ENCODE results near the gene CDC42BPB.

- TF ChIP-seq CTCF (IDR thresholded peaks at IDR 0.05) = no peak
- TF ChIP-seq ETV6 (CRISPR knock-in tag; IDR thresholded peaks at IDR 0.05) = no peak
- TF ChIP-seq ZBTB43 (CRISPR knock-in tag; IDR thresholded peaks at IDR 0.05) = no peak
- no peak for TF ChIP-seq GTF2I (CRISPR knock-in tag; conservative IDR thresholded peaks at IDR 0.05)
- no peak for TF ChIP-seq CREB1 (CRISPR knock-in tag; IDR thresholded peaks at IDR 0.05)
- no peak for TF ChIP-seq ATF6 (CRISPR knock-in tag; IDR thresholded peaks at IDR 0.05)
- no peak for TF ChIP-seq ZNF121 (CRISPR knock-in tag; IDR thresholded peaks at IDR 0.05)
- TF ChIP-seq, protein P1, sequence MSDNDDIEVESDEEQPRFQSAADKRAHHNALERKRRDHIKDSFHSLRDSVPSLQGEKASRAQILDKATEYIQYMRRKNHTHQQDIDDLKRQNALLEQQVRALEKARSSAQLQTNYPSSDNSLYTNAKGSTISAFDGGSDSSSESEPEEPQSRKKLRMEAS (CRISPR knock-in tag; IDR thresholded peaks at IDR 0.05) = no peak
- no peak for TF ChIP-seq ARID4B (CRISPR knock-in tag; IDR thresholded peaks at IDR 0.05; ENCODE audit: borderline replicate concordance)
- TF ChIP-seq, protein P2, sequence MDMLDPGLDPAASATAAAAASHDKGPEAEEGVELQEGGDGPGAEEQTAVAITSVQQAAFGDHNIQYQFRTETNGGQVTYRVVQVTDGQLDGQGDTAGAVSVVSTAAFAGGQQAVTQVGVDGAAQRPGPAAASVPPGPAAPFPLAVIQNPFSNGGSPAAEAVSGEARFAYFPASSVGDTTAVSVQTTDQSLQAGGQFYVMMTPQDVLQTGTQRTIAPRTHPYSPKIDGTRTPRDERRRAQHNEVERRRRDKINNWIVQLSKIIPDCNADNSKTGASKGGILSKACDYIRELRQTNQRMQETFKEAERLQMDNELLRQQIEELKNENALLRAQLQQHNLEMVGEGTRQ (CRISPR knock-in tag; IDR thresholded peaks at IDR 0.05) = no peak
These were observed 159.9 kb downstream of the CDC42BPB start for GRCh38 chr14:102897299-102898027.

Measured in WTC11 (cell line).